HEK293 (cell line): Measurements from ENCODE around the gene GPR161.

ENCODE experiments used
- CTCF ChIA-PET: fragments of 350-600 bp; formaldehyde crosslinking; extraction: SDS; loops from one replicate; lab custom pipeline; 2021; ENCODE audit warnings: antibody characterized with exemption; lab: Yijun Ruan, JAX
- POLR2A ChIA-PET: fragments of 300-600 bp; formaldehyde crosslinking; extraction: SDS; loops from one replicate; lab custom pipeline; 2020; ENCODE audit warnings: antibody characterized with exemption, inconsistent platforms; lab: Yijun Ruan, JAX
- H3K27ac ChIP-seq: fragments of 200-500 bp; sonication (Bioruptor generic); 2 replicates; pipeline ENCODE4 v1.5.1; 2014; ENCODE audit warnings: low read depth, low read length, control low read depth, inconsistent platforms; ENCODE audit errors: extremely low read depth
- H3K36me3 ChIP-seq, 2 experiments: fragments of 200-500 bp in 1 of 2; sonication (Bioruptor generic) in 1 of 2; 1 replicate in 1 of 2; 2 replicates in 1 of 2; pipeline ENCODE4 v1.5.1; 2014 to 2017; ENCODE audit warnings: inconsistent platforms in 2 of 2, low read length in 2 of 2; ENCODE audit not compliant: control insufficient read depth in 2 of 2, insufficient read depth in 1 of 2
- H3K4me1 ChIP-seq: fragments of 200-500 bp; sonication (Bioruptor generic); 2 replicates; pipeline ENCODE4 v1.5.1; 2014; ENCODE audit warnings: mild to moderate bottlenecking, low read length, inconsistent platforms; ENCODE audit not compliant: control insufficient read depth, insufficient read depth
- H3K4me3 ChIP-seq: 2 replicates; pipeline ENCODE4 v1.5.1; 2011; ENCODE audit warnings: low read depth, mild to moderate bottlenecking, control low read depth, low read length, moderate library complexity
- H3K9me3 ChIP-seq: fragments of 200-500 bp; sonication (Bioruptor generic); 2 replicates; pipeline ENCODE4 v1.5.1; 2014; ENCODE audit warnings: low read depth, low read length, inconsistent platforms; ENCODE audit not compliant: control insufficient read depth, insufficient read depth
- EGR2 ChIP-seq: fragments of 450-650 bp; formaldehyde crosslinking; IDR thresholded peaks from 2 replicates; pipeline ENCODE4 v1.5.1; 2016; ENCODE audit warnings: low read depth, missing biosample characterization, missing genetic modification characterization
- MYNN ChIP-seq: fragments of 450-650 bp; formaldehyde crosslinking; IDR thresholded peaks from 2 replicates; pipeline ENCODE4 v1.5.1; 2016; ENCODE audit warnings: missing biosample characterization, missing genetic modification characterization, borderline replicate concordance
- SETDB1 ChIP-seq: IDR thresholded peaks from one replicate; pipeline ENCODE4 v1.6.1; 2017; ENCODE audit warnings: mild to moderate bottlenecking, low read length, moderate library complexity, mixed read lengths; ENCODE audit not compliant: insufficient read length
- TRIM28 ChIP-seq: IDR thresholded peaks from 2 replicates; pipeline ENCODE4 v1.6.1; 2011; ENCODE audit warnings: low read length, control low read depth, borderline replicate concordance
- ZFHX2 ChIP-seq: fragments of 450-650 bp; formaldehyde crosslinking; conservative IDR thresholded peaks from 2 replicates; pipeline ENCODE4 v1.5.1; 2016; ENCODE audit warnings: missing biosample characterization, missing genetic modification characterization
- ZNF214 ChIP-seq: fragments of 450-650 bp; formaldehyde crosslinking; IDR thresholded peaks from 2 replicates; pipeline ENCODE4 v1.5.1; 2017; ENCODE audit warnings: missing biosample characterization, mild to moderate bottlenecking, missing genetic modification characterization, borderline replicate concordance
- ZNF501 ChIP-seq: fragments of 450-650 bp; formaldehyde crosslinking; IDR thresholded peaks from 2 replicates; pipeline ENCODE4 v1.5.1; 2016; ENCODE audit warnings: missing biosample characterization, missing genetic modification characterization
- ZNF529 ChIP-seq: fragments of 450-650 bp; formaldehyde crosslinking; IDR thresholded peaks from 2 replicates; pipeline ENCODE4 v1.5.1; 2017; ENCODE audit warnings: missing genetic modification characterization, missing biosample characterization; ENCODE audit not compliant: insufficient replicate concordance
- ZNF558 ChIP-seq: fragments of 450-650 bp; formaldehyde crosslinking; IDR thresholded peaks from 2 replicates; pipeline ENCODE4 v1.5.1; 2016; ENCODE audit warnings: missing biosample characterization, missing genetic modification characterization
- ZNF560 ChIP-seq: fragments of 450-650 bp; formaldehyde crosslinking; IDR thresholded peaks from 2 replicates; pipeline ENCODE4 v1.5.1; 2017; ENCODE audit warnings: missing biosample characterization, missing genetic modification characterization, borderline replicate concordance
- ZNF561 ChIP-seq: fragments of 450-650 bp; IDR thresholded peaks from 2 replicates; pipeline ENCODE4 v1.5.1; 2018; ENCODE audit warnings: missing biosample characterization, missing genetic modification characterization, borderline replicate concordance
- ZNF585B ChIP-seq: fragments of 450-650 bp; formaldehyde crosslinking; IDR thresholded peaks from 2 replicates; pipeline ENCODE4 v1.5.1; 2016; ENCODE audit warnings: missing biosample characterization, missing genetic modification characterization
- ZSCAN16 ChIP-seq: fragments of 450-650 bp; formaldehyde crosslinking; IDR thresholded peaks from 2 replicates; pipeline ENCODE4 v1.5.1; 2016; ENCODE audit warnings: missing biosample characterization, missing genetic modification characterization
- ZSCAN30 ChIP-seq: fragments of 450-650 bp; IDR thresholded peaks from 2 replicates; pipeline ENCODE4 v1.5.1; 2018; ENCODE audit warnings: missing biosample characterization, mild to moderate bottlenecking, missing genetic modification characterization, moderate library complexity
- TF ChIP-seq, protein P1 (sequence below): fragments of 450-650 bp; formaldehyde crosslinking; IDR thresholded peaks from 2 replicates; pipeline ENCODE4 v1.5.1; 2016; ENCODE audit warnings: missing biosample characterization, missing genetic modification characterization
- TF ChIP-seq, protein P2 (sequence below): fragments of 450-650 bp; formaldehyde crosslinking; IDR thresholded peaks from 2 replicates; pipeline ENCODE4 v1.5.1; 2016; ENCODE audit warnings: missing biosample characterization, missing genetic modification characterization

GPR161 gene

GRCh38 chr1:168161459-168161858, 24.7 kb upstream of the GPR161 start:
- H3K4me1 ChIP-seq, result no peaks in the 10 kb centered on the region
- no peaks in the 10 kb centered on the region for H3K36me3 ChIP-seq
- no peak overlapping the region for H3K27ac ChIP-seq
- POLR2A ChIA-PET, result no interaction called here
- no peak overlapping the region for H3K4me3 ChIP-seq
- no peaks in the 10 kb centered on the region for H3K9me3 ChIP-seq
- CTCF ChIA-PET, result interaction anchor here (1.3 to 1.5 kb wide), 2 partner anchors 79 to 442 kb away, joined by 4 read pairs; no protein-coding TSS in a partner anchor
- TF ChIP-seq TRIM28 (peak; percentile 97), ZNF560 (tag by site-specific recombination) (no peak), ZFHX2 (tag by site-specific recombination) (peak; percentile 42; the same call in 1 of the 2 replicates), EGR2 (tag by site-specific recombination) (peak; percentile 55), ZNF585B (peak; percentile 95)
- TF ChIP-seq, protein P1, sequence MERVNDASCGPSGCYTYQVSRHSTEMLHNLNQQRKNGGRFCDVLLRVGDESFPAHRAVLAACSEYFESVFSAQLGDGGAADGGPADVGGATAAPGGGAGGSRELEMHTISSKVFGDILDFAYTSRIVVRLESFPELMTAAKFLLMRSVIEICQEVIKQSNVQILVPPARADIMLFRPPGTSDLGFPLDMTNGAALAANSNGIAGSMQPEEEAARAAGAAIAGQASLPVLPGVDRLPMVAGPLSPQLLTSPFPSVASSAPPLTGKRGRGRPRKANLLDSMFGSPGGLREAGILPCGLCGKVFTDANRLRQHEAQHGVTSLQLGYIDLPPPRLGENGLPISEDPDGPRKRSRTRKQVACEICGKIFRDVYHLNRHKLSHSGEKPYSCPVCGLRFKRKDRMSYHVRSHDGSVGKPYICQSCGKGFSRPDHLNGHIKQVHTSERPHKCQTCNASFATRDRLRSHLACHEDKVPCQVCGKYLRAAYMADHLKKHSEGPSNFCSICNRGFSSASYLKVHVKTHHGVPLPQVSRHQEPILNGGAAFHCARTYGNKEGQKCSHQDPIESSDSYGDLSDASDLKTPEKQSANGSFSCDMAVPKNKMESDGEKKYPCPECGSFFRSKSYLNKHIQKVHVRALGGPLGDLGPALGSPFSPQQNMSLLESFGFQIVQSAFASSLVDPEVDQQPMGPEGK, result no peak

- Histone ChIP-seq H3K4me3 (no peak overlapping the region), H3K27ac (no peak overlapping the region), H3K36me3 (no peaks in the 10 kb centered on the region), H3K9me3 (no peaks in the 10 kb centered on the region), H3K4me1 (no peaks in the 10 kb centered on the region)
- TF ChIP-seq MYNN (tag by site-specific recombination) (no peak), ZSCAN16 (tag by site-specific recombination) (no peak), ZNF501 (tag by site-specific recombination) (no peak), SETDB1 (peak; percentile 92), ZNF558 (tag by site-specific recombination) (no peak), ZNF561 (tag by site-specific recombination) (no peak), ZSCAN30 (tag by site-specific recombination) (no peak)
- CTCF ChIA-PET, result interaction anchor here (0.7 to 1.5 kb wide), 5 partner anchors 9 to 78 kb away, joined by 3 to 5 read pairs (median 4); no protein-coding TSS in a partner anchor
- POLR2A ChIA-PET, result no interaction called here
These were observed 23.2 kb upstream of the GPR161 start for GRCh38 chr1:168159979-168160378.

GRCh38 chr1:168159251-168159650, 22.5 kb upstream of the GPR161 start:
- Histone ChIP-seq H3K36me3 (no peaks in the 10 kb centered on the region), H3K4me1 (no peaks in the 10 kb centered on the region), H3K27ac (no peak overlapping the region), H3K4me3 (no peak overlapping the region), H3K9me3 (no peaks in the 10 kb centered on the region)
- POLR2A ChIA-PET, result no interaction called here
- CTCF ChIA-PET, result interaction anchor here (0.9 kb wide), 1 partner anchor 14 kb away, joined by 5 read pairs; no protein-coding TSS in a partner anchor
- TF ChIP-seq ZNF529 (tag by site-specific recombination), result no peak
- TF ChIP-seq, protein P2, sequence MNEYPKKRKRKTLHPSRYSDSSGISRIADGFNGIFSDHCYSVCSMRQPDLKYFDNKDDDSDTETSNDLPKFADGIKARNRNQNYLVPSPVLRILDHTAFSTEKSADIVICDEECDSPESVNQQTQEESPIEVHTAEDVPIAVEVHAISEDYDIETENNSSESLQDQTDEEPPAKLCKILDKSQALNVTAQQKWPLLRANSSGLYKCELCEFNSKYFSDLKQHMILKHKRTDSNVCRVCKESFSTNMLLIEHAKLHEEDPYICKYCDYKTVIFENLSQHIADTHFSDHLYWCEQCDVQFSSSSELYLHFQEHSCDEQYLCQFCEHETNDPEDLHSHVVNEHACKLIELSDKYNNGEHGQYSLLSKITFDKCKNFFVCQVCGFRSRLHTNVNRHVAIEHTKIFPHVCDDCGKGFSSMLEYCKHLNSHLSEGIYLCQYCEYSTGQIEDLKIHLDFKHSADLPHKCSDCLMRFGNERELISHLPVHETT (tag by site-specific recombination), result no peak

DNA sequence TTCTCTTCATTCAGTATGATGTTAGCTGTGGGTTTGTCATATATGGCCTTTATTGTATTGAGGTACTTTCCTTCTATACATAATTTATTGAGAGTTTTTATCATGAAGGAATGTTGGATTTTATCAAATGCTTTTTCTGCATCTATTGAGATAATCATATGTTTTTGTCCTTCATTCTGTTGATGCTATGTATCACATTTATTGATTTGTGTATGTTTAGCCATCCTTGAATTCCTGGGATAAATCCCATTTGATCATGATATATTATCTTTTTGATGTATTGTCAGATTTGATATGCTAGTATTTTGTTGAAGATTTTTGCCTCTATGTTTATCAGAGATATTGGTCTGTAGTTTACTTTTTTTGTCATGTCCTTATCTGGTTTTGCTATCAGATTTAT, 20.9 kb upstream of the GPR161 start:
- no peaks in the 10 kb centered on the region for H3K9me3 ChIP-seq
- no peak overlapping the region for H3K4me3 ChIP-seq
- CTCF ChIA-PET, result no interaction called here
- POLR2A ChIA-PET, result interaction anchor here (0.7 kb wide), 1 partner anchor 10 kb away, joined by 5 read pairs; no protein-coding TSS in a partner anchor
- H3K36me3 ChIP-seq, result no peaks in the 10 kb centered on the region
- TF ChIP-seq SETDB1 (peak; percentile 54), ZNF214 (tag by site-specific recombination) (no peak)
- no peak overlapping the region for H3K27ac ChIP-seq
- no peaks in the 10 kb centered on the region for H3K4me1 ChIP-seq
